T-helper 2 cell treated with Interferon-gamma antibody and Interleukin-4, amounts not matched to agents 100 ng/mL and 5 ng/mL, for 36 hours (primary cell): ENCODE results near the gene RNF10. TPM values are rescaled to one million over a fixed set of nuclear protein-coding genes. Genes with fewer than 3 reads are reported as not detected.

Experiments used
- intact Hi-C: fragments of 100-400 bp; cut with micrococcal nuclease; formaldehyde crosslinking; loops from one replicate; pipeline ENCODE4 v1.15.1; 2023
- total RNA-seq: library from RNA; stranded (reverse); gene quantifications from 2 replicates; pipeline ENCODE4 v1.2.3, GENCODE V29; 2022

RNF10 gene
- total RNA-seq, 1 donor from 2014 or later = 173 TPM

- intact Hi-C loops = no loop called here
Measured at GRCh38 chr12:120573560-120573959, 39.4 kb downstream of the RNF10 start.

DNA sequence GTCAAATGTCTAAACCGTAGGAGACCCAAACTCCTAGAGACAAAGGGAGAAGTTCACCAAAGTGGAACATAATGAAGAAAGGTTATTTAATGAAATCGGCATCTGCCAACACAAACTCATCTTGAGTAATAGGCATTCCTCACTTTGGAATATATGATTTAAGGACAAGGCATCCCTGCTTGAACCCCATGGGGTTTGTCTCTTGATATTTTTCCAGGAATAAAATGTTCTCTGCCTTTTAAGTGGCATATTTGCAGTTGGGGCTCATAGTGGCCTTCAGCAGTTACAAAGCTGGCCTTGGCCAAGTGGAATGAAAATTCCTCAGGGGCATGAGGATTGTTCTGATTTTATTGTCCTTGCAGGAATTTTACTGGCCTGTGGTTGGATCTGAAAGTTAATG, 40.0 kb downstream of the RNF10 start:
- intact Hi-C loops = no loop called here

DNA sequence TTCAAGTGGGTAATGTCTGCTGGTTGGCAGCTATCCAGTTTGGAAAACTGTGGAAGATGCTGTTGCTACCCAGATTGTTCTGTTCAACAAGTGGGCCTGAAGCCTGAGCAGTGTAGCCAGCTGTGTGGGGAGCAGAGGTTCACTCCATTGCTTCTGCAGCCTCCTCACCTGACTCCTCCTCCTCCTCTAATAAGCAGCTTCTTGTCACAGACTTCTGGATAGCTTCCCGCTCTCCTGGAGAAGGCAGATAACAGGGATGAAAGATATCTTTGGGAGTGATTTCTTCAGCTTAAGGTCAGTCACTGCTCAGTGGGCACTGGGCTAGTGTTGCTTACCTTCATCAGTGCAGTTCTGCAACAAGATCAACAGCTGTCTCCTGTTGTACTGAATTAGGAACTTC, 45.0 kb downstream of the RNF10 start:
- intact Hi-C loops = no loop called here

DNA sequence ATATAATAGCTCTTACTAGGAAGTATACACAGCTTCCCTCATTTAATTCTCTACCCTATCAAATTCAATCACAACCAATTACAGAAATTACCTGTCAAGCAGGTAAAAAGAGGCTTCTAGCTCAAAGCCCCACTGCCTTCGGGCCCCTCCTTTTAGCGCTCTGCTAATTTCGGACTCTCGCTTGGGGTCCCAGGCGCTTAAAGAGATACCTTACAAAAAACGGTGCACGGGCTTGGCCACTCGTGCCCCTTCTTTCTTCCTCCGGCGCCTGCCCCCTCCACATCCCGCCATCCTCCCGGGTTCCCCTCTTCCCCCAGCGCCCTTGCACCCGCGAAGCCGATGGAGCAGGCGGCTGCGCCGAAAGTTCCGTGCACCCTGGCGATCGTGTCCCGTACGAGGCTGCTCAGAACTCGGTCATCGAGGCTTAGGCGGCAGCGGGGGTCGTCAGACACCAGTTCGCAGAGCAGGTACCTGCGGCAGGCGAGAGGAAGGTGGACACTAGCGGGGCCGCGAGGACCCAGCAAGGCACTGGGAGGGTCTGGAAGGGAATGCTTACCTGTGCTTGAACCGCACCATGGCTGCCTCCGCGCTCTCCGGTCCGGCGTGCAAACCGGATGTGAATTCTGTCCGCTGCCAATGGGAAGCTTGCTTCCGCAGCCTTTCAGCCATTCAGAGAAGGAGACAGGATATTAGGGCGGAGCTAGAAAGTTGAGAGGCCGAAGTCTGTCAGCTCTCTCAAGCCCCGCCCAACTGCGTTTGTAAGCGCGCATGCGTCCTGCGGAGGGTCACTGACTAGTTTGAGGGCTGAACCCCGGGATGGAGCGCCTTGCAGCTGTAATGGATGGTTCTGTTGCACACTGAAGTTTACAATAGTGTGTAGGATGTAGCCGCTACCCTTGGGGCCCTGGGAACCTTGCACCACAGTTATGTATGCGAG, 46.9 kb downstream of the RNF10 start, which contains the start of gene POP5:
Gene POP5, minus strand, starts transcription at position 616 of the 937 bp plus-strand sequence. Its CDS starts 40 bp downstream, at position 576.
- intact Hi-C loops = loop anchor here (1.0 to 5.0 kb wide), 8 partner anchors 44 to 914 kb away; partner anchors contain the start of genes ACADS, COX6A1, PRKAB1 and UNC119B

GRCh38 chr12:120581998-120582397, 47.8 kb downstream of the RNF10 start:
- intact Hi-C loops = loop anchor here (1.0 to 5.0 kb wide), 8 partner anchors 45 to 915 kb away; partner anchors contain the start of genes ACADS, COX6A1, PRKAB1 and UNC119B

DNA sequence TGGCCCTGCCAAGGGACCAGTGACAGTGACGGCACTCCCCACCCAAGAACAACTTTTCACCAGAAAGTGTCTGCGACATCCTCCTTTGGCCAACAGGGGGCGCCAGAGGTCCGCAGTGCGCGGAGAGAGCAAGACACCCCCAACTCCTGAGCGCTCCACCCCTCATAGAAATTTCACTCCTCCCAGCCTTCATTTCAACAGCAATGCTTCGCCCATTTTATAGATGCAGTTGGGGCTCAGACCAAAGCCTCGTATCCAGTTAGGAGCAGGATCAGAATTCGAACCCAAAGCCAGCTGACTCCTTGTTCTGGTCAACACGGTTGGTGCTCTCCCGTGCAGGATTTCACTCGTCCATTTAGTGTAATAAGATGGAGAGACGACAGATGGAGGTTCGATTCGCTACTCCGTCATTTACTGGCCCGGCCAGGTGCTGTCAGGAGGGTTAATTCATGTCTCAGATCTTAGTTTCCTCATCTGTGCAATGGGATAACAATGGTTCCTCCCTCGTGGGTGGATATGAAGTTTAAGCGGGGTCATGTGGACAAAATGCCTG, 49.4 kb downstream of the RNF10 start:
- intact Hi-C loops = loop anchor here (1.0 to 5.0 kb wide), 5 partner anchors 46 to 916 kb away; partner anchors contain the start of genes ACADS and PRKAB1

- intact Hi-C loops = loop anchor here (1.0 to 5.0 kb wide), 4 partner anchors 47 to 917 kb away; partner anchors contain the start of genes ACADS and PRKAB1
Measured at GRCh38 chr12:120584343-120585149, 50.4 kb downstream of the RNF10 start.

GRCh38 chr12:120586206-120586605, 52.0 kb downstream of the RNF10 start:
- intact Hi-C loops = no loop called here

DNA sequence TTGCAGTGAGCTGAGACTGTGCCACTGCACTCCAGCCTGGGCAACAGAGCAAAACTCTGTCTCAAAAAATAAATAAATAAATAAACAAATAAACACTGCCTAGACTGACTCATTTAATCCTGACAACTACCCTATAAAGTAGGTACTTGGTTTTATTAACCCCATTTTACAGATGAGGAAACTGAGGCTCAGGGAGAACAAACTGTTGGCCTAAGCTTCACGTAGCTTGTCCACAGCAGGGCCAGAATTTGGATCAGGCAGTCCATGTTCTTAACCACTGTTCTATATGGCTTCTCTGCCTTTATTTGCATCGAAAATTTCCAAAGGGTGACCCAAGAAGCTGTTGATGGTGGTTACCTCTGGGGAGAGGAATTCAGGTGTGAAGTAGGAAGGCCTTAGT, 52.7 kb downstream of the RNF10 start:
- intact Hi-C loops = no loop called here

- intact Hi-C loops = no loop called here
Measured at GRCh38 chr12:120588371-120588770, 54.2 kb downstream of the RNF10 start.

- intact Hi-C loops = no loop called here
Measured at GRCh38 chr12:120588948-120589930, 55.1 kb downstream of the RNF10 start.

- intact Hi-C loops = no loop called here
Measured at GRCh38 chr12:120590741-120591407, 56.7 kb downstream of the RNF10 start.

- intact Hi-C loops = no loop called here
Measured at GRCh38 chr12:120592121-120593049, 58.2 kb downstream of the RNF10 start.

DNA sequence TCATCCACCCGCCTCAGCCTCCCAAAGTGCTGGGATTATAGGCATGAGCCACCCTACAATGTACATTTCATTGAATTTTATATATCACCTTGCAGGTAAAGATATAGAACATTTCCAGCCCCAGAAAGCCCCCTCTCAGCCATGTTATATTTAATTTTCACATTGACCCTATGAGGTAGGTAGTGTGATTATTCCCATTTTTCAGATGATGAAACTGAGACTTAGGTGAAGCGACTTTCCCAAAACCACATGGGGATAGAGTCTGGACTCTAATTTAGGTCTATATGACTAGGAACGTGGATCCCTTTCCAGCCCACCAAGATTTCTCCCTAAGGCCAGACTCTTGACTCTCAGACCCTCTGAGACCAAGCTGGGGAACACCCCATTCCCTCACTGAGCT, 62.7 kb downstream of the RNF10 start:
- intact Hi-C loops = no loop called here

GRCh38 chr12:120597861-120598260, 63.7 kb downstream of the RNF10 start:
- intact Hi-C loops = no loop called here

DNA sequence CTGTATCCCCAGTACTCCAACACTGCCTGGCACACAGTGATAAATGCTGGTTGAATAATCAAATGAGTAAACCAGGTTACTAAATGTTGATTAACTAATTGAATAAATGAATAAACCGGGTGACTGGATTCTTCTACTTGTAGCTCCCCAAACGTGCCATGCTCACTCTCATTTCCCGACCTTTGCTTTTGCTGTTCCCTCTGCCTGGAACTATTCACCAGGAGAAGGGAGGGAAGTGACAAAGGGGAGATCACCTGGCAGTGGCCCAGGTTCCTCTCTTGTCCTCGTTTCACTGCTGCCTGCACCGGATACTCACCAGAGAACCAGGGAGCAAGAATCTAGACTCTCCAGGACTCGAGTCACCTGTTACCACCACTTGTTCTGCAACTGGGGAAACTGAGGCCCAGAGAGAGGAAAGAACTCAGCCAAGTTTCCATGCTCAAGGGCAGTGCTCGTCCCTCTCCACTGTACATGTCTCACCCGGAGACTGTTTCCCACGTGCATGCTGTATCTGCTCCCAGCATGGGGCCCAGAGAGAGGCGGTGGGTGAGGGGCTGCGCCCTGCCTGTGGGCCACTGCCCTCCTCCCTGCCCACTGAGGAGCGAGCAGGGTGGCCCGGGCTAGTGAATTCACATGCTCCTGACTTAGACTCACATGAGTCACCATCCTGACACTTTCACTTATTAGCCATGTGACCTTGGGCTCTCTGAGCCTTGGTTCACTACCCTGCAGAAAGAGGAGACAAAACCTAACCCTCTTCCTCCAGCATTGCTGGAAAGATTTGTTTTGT, 64.7 kb downstream of the RNF10 start:
- intact Hi-C loops = no loop called here

- intact Hi-C loops = no loop called here
Measured at GRCh38 chr12:120599672-120600552, 65.8 kb downstream of the RNF10 start.
